Calu3 (cell line): ENCODE results near the gene KLHDC10. TPM values are rescaled to one million over a fixed set of nuclear protein-coding genes. Genes with fewer than 3 reads are reported as not detected.
"Not testable (repeated sequence)": the region's sequence is repeated elsewhere in the genome, so short reads cannot be mapped to it uniquely, and the experiment has no call there.

ENCODE experiments used
- BruUV-seq: library from RNA; stranded (reverse); fragments of 400-500 nt; replicated peaks from 2 replicates; lab custom pipeline; 2021; lab: Mats Ljungman, UMichigan
- CTCF ChIA-PET: fragments of 300-600 bp; sonication (Branson Sonifier 250); formaldehyde crosslinking; loops from one replicate; lab custom pipeline; 2022; ENCODE audit warnings: antibody characterized with exemption; lab: Charles Lee
- DNase-seq: peaks from one replicate; pipeline ENCODE4 v3.0.0; 2022
- H3K27ac Mint-ChIP-seq: one replicate; pipeline ENCODE4 v1.8.0; 2022; ENCODE audit warnings: mixed read lengths; ENCODE audit not compliant: unreplicated experiment
- H3K27me3 Mint-ChIP-seq: one replicate; pipeline ENCODE4 v1.8.0; 2022; ENCODE audit warnings: mixed read lengths; ENCODE audit not compliant: unreplicated experiment
- H3K36me3 Mint-ChIP-seq: one replicate; pipeline ENCODE4 v1.8.0; 2022; ENCODE audit warnings: mild to moderate bottlenecking, moderate library complexity, mixed read lengths; ENCODE audit not compliant: insufficient read depth, unreplicated experiment
- H3K4me1 Mint-ChIP-seq: one replicate; pipeline ENCODE4 v1.8.0; 2022; ENCODE audit warnings: mild to moderate bottlenecking, low read depth, mixed read lengths; ENCODE audit not compliant: unreplicated experiment
- H3K4me3 Mint-ChIP-seq: one replicate; pipeline ENCODE4 v1.8.0; 2022; ENCODE audit warnings: mild to moderate bottlenecking, low read depth, moderate library complexity, mixed read lengths; ENCODE audit not compliant: unreplicated experiment
- H3K9me3 Mint-ChIP-seq: one replicate; pipeline ENCODE4 v1.8.0; 2022; ENCODE audit warnings: low read depth, mixed read lengths; ENCODE audit not compliant: unreplicated experiment
- CTCF ChIP-seq: fragments of 200-600 bp; IDR thresholded peaks from one replicate; pipeline ENCODE4 v1.8.0; 2022; ENCODE audit warnings: antibody characterized with exemption; ENCODE audit not compliant: unreplicated experiment
- intact Hi-C: fragments of 100-400 bp; cut with micrococcal nuclease; formaldehyde crosslinking; loops from one replicate; pipeline ENCODE4 v1.10.0; 2022; ENCODE audit not compliant: unreplicated experiment
- total RNA-seq: library from RNA; stranded (reverse); gene quantifications from 2 replicates; pipeline ENCODE4 v1.2.3, GENCODE V29; 2022

KLHDC10 gene
- total RNA-seq, 1 experiment from 2014 or later, result 35.3 TPM

- intact Hi-C loops, result no loop called here
- TF ChIP-seq CTCF, result peak; percentile 51
- no TSS peak for BruUV-seq
- H3K9me3 Mint-ChIP-seq, result no peaks in the 10 kb centered on the region
- H3K4me3 Mint-ChIP-seq, result no peak overlapping the region
- H3K27me3 Mint-ChIP-seq, result no peaks in the 10 kb centered on the region
- no peak overlapping the region for H3K27ac Mint-ChIP-seq
- CTCF ChIA-PET, result interaction anchor here (0.6 to 1.3 kb wide), 4 partner anchors 12 to 695 kb away, joined by 3 to 5 read pairs (median 3); partner anchors contain the start of gene ZC3HC1
- DNase-seq, result peak; percentile 60
- no peaks in the 10 kb centered on the region for H3K4me1 Mint-ChIP-seq
- H3K36me3 Mint-ChIP-seq, result no peaks in the 10 kb centered on the region
These were observed 7.3 kb upstream of the KLHDC10 start for GRCh38 chr7:130063036-130063435.

GRCh38 chr7:130064580-130064926, 5.8 kb upstream of the KLHDC10 start:
- H3K36me3 Mint-ChIP-seq, DNase-seq, intact Hi-C loops, H3K4me3 Mint-ChIP-seq, H3K4me1 Mint-ChIP-seq, CTCF ChIA-PET, H3K27ac Mint-ChIP-seq, BruUV-seq, H3K27me3 Mint-ChIP-seq, H3K9me3 Mint-ChIP-seq: not testable (repeated sequence)

- no peak overlapping the region for H3K27ac Mint-ChIP-seq
- no peak overlapping the region for H3K4me3 Mint-ChIP-seq
- CTCF ChIA-PET, result interaction anchor here (0.7 kb wide), 1 partner anchor 1373 kb away, joined by 3 read pairs; no protein-coding TSS in a partner anchor
- no peak for DNase-seq
- no peaks in the 10 kb centered on the region for H3K27me3 Mint-ChIP-seq
- no TSS peak for BruUV-seq
- TF ChIP-seq CTCF, result no peak
- H3K36me3 Mint-ChIP-seq, result peaks cover 10% of the 10 kb centered on the region
- H3K9me3 Mint-ChIP-seq, result no peaks in the 10 kb centered on the region
- H3K4me1 Mint-ChIP-seq, result peaks cover 7% of the 10 kb centered on the region
- intact Hi-C loops, result no loop called here
These were observed 4.7 kb upstream of the KLHDC10 start for GRCh38 chr7:130065500-130066152.

- Mint-ChIP-seq H3K4me1 (peaks cover 27% of the 10 kb centered on the region), H3K4me3 (peak overlapping the region; percentile 80), H3K36me3 (peaks cover 25% of the 10 kb centered on the region), H3K9me3 (no peaks in the 10 kb centered on the region), H3K27ac (peak overlapping the region; percentile 92), H3K27me3 (no peaks in the 10 kb centered on the region)
- no peak for DNase-seq
- CTCF ChIA-PET, result interaction anchor here (0.8 to 1.0 kb wide), 3 partner anchors 27 to 1274 kb away, joined by 3 to 4 read pairs (median 3); no protein-coding TSS in a partner anchor
- intact Hi-C loops, result no loop called here
- BruUV-seq, result no TSS peak
- no peak for TF ChIP-seq CTCF
These were observed 956 bp upstream of the KLHDC10 start for GRCh38 chr7:130069179-130069977.
